Measurements from ENCODE around the gene CDH13.
A peak's percentile ranks its signal among the peaks of the same experiment; 100 is the strongest.

The CDH13 gene

GRCh38 chr16:83070416-83071209 lies 443.8 kb downstream of the CDH13 start:
- Histone ChIP-seq H3K4me3 (no peak overlapping the region), H3K9me3 (no peaks in the 10 kb centered on the region), H3K27me3 (no peaks in the 10 kb centered on the region), H3K36me3 (no peaks in the 10 kb centered on the region), H3K27ac (peak overlapping the region; percentile 45 to 49), H3K4me1 (peaks cover 0 to 31% (median 15%) of the 10 kb centered on the region in 4 donors)
- TF ChIP-seq, protein P1, sequence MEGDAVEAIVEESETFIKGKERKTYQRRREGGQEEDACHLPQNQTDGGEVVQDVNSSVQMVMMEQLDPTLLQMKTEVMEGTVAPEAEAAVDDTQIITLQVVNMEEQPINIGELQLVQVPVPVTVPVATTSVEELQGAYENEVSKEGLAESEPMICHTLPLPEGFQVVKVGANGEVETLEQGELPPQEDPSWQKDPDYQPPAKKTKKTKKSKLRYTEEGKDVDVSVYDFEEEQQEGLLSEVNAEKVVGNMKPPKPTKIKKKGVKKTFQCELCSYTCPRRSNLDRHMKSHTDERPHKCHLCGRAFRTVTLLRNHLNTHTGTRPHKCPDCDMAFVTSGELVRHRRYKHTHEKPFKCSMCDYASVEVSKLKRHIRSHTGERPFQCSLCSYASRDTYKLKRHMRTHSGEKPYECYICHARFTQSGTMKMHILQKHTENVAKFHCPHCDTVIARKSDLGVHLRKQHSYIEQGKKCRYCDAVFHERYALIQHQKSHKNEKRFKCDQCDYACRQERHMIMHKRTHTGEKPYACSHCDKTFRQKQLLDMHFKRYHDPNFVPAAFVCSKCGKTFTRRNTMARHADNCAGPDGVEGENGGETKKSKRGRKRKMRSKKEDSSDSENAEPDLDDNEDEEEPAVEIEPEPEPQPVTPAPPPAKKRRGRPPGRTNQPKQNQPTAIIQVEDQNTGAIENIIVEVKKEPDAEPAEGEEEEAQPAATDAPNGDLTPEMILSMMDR (IDR thresholded peaks at IDR 0.05), result no peak
- DNase-seq, result no peak
- intact Hi-C loops (cut with DNase I; ENCODE audit: low total_unique reads), result no loop called here

DNA sequence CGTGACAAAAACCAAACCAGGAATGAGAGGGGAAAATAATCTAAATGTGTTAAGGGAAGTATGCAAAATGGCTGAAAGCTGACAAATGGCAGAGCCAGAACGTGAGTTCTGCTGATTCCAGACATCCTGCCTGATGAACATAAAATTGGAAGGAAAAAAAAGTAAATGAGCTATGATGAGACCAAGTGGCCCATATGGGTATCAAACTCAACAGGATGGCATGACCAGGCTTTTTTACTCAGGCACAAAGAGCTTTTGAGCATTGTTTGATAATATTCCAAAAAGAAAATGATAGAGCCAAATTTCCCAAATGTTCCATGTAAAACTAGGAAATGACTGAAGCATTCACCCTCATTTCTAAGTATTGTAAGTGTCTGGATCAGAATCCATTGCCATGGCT lies 449.2 kb downstream of the CDH13 start:
- intact Hi-C loops (cut with DNase I; ENCODE audit: low total_unique reads), result no loop called here
- Histone ChIP-seq H3K36me3 (no peaks in the 10 kb centered on the region), H3K4me1 (peaks cover 0 to 4% (median 2%) of the 10 kb centered on the region in 4 donors), H3K27me3 (no peaks in the 10 kb centered on the region), H3K9me3 (no peaks in the 10 kb centered on the region), H3K27ac (no peak overlapping the region), H3K4me3 (no peak overlapping the region)
- DNase-seq, result no peak
- TF ChIP-seq, protein P1 (IDR thresholded peaks at IDR 0.05), result no peak

GRCh38 chr16:83083361-83083760 lies 456.6 kb downstream of the CDH13 start:
- Histone ChIP-seq H3K4me1 (no peaks in the 10 kb centered on the region), H3K36me3 (no peaks in the 10 kb centered on the region), H3K27ac (no peak overlapping the region), H3K4me3 (no peak overlapping the region), H3K9me3 (no peaks in the 10 kb centered on the region), H3K27me3 (no peaks in the 10 kb centered on the region)
- TF ChIP-seq, protein P1 (IDR thresholded peaks at IDR 0.05), result no peak
- no peak for DNase-seq
- intact Hi-C loops (cut with DNase I; ENCODE audit: low total_unique reads), result no loop called here

GRCh38 chr16:83085660-83086059 lies 458.9 kb downstream of the CDH13 start:
- Histone ChIP-seq H3K27me3 (no peaks in the 10 kb centered on the region), H3K9me3 (no peaks in the 10 kb centered on the region), H3K27ac (no peak overlapping the region), H3K36me3 (no peaks in the 10 kb centered on the region), H3K4me1 (no peaks in the 10 kb centered on the region), H3K4me3 (no peak overlapping the region)
- TF ChIP-seq, protein P1 (IDR thresholded peaks at IDR 0.05), result no peak
- DNase-seq, result no peak
- intact Hi-C loops (cut with DNase I; ENCODE audit: low total_unique reads), result no loop called here

GRCh38 chr16:83095941-83096692 lies 469.3 kb downstream of the CDH13 start:
- H3K36me3 ChIP-seq, result no peaks in the 10 kb centered on the region
- no peak overlapping the region for H3K4me3 ChIP-seq
- H3K4me1 ChIP-seq, result no peaks in the 10 kb centered on the region
- intact Hi-C loops (cut with DNase I; ENCODE audit: low total_unique reads), result no loop called here
- no peak overlapping the region for H3K27ac ChIP-seq
- H3K27me3 ChIP-seq, result no peaks in the 10 kb centered on the region
- DNase-seq, result no peak
- TF ChIP-seq, protein P1 (IDR thresholded peaks at IDR 0.05), result no peak
- peaks cover 0 to 11% (median 10%) of the 10 kb centered on the region in 3 donors for H3K9me3 ChIP-seq

Data from tibial artery (tissue), 4 donors.